H1 (cell line): ENCODE results near the gene KCNC1. TPM values are rescaled to one million over a fixed set of nuclear protein-coding genes. Genes with fewer than 3 reads are reported as not detected.

ENCODE experiments used
- CTCF ChIA-PET: fragments of 300-600 bp; sonication (Branson Sonifier 250); formaldehyde crosslinking; loops from one replicate; lab custom pipeline; 2021; ENCODE audit not compliant: partially characterized antibody; lab: Charles Lee
- POLR2A ChIA-PET: fragments of 300-600 bp; sonication (Branson Sonifier 250); formaldehyde crosslinking; loops from one replicate; lab custom pipeline; 2021; ENCODE audit warnings: inconsistent platforms; ENCODE audit not compliant: partially characterized antibody; lab: Charles Lee
- DNase-seq, 2 experiments: peaks; one replicate each; pipeline versions ENCODE4 v3.0.0 to v3.0.0-alpha.2; 2010 to 2022; ENCODE audit warnings: low spot score in 2 of 2, low read depth in 1 of 2, mixed read lengths in 1 of 2
- FAIRE-seq: peaks from 2 replicates; lab custom pipeline; 2011; peaks lifted over from hg19 to GRCh38; lab: Jason Lieb, UNC
- H2AFZ ChIP-seq: 2 replicates; pipeline ENCODE4 v1.8.1; 2012; ENCODE audit warnings: low read length, inconsistent platforms
- H2AK5ac ChIP-seq: 2 replicates; pipeline ENCODE4 v1.6.1; 2013; ENCODE audit warnings: low read depth, low read length
- H2BK120ac ChIP-seq: replicated peaks from 2 replicates; pipeline ENCODE3; 2013; ENCODE audit warnings: low read depth, low read length, inconsistent platforms
- H2BK12ac ChIP-seq: 2 replicates; pipeline ENCODE4 v1.6.1; 2013; ENCODE audit warnings: low read depth, low read length
- H2BK15ac ChIP-seq: 2 replicates; pipeline ENCODE4 v1.6.1; 2013; ENCODE audit warnings: low read length
- H2BK20ac ChIP-seq: 2 replicates; pipeline ENCODE4 v1.6.1; 2013; ENCODE audit warnings: low read length
- H2BK5ac ChIP-seq: 2 replicates; pipeline ENCODE4 v1.6.1; 2013; ENCODE audit warnings: low read depth, low read length
- H3K14ac ChIP-seq: 2 replicates; pipeline ENCODE4 v1.6.1; 2013; ENCODE audit warnings: inconsistent platforms; ENCODE audit not compliant: insufficient read length
- H3K18ac ChIP-seq: 2 replicates; pipeline ENCODE4 v1.6.1; 2013; ENCODE audit warnings: low read length; ENCODE audit errors: extremely low read depth
- H3K23ac ChIP-seq: 2 replicates; pipeline ENCODE4 v1.6.1; 2013; ENCODE audit warnings: inconsistent platforms; ENCODE audit not compliant: insufficient read length
- H3K23me2 ChIP-seq: 2 replicates; pipeline ENCODE4 v1.6.1; 2013; ENCODE audit warnings: low read depth, low read length
- H3K27ac ChIP-seq: 2 replicates; pipeline ENCODE4 v1.6.1; 2011; ENCODE audit warnings: low read depth, low read length, inconsistent platforms
- H3K27me3 ChIP-seq, 4 experiments: replicated peaks in 1 of 4; 1 replicate in 1 of 4; 2 replicates in 3 of 4; pipeline versions ENCODE4 v1.6.1 to v1.8.1; 2011 to 2013; ENCODE audit warnings: low read length in 3 of 4, mild to moderate bottlenecking in 3 of 4, inconsistent platforms in 2 of 4, mixed read lengths in 2 of 4, moderate library complexity in 1 of 4; ENCODE audit not compliant: control insufficient read depth in 3 of 4, insufficient read depth in 3 of 4; ENCODE audit errors: extremely low read depth in 1 of 4
- H3K36me3 ChIP-seq, 4 experiments: 2 replicates each; pipeline versions ENCODE4 v1.6.1 to v1.8.1; 2011 to 2013; ENCODE audit warnings: mild to moderate bottlenecking in 4 of 4, low read length in 3 of 4, moderate library complexity in 2 of 4, control low read depth in 1 of 4, inconsistent platforms in 1 of 4; ENCODE audit not compliant: insufficient read depth in 4 of 4, control insufficient read depth in 2 of 4
- H3K4ac ChIP-seq: replicated peaks from 2 replicates; pipeline ENCODE3; 2013; ENCODE audit warnings: low read length, low read depth, mixed read lengths, inconsistent platforms; ENCODE audit not compliant: insufficient read length
- H3K4me1 ChIP-seq, 4 experiments: replicated peaks in 1 of 4; 1 replicate in 1 of 4; 2 replicates in 3 of 4; pipeline versions ENCODE4 v1.6.1 to v1.8.1; 2011 to 2013; ENCODE audit warnings: low read length in 3 of 4, inconsistent platforms in 2 of 4, mixed read lengths in 1 of 4; ENCODE audit not compliant: insufficient read depth in 4 of 4, control insufficient read depth in 3 of 4
- H3K4me2 ChIP-seq, 2 experiments: 2 replicates each; pipeline versions ENCODE4 v1.6.1 to v1.8.1; 2011 to 2013; ENCODE audit warnings: low read depth in 2 of 2, low read length in 2 of 2, control low read depth in 1 of 2, inconsistent platforms in 1 of 2, mild to moderate bottlenecking in 1 of 2; ENCODE audit not compliant: insufficient read depth in 1 of 2
- H3K4me3 ChIP-seq, 4 experiments: fragments of 200-600, 300-600 bp in 1 of 4; sonication (generic), shearing (Covaris generic), sonication (Bioruptor Twin) in 1 of 4; 2 replicates each; pipeline versions ENCODE4 v1.5.1 to v1.8.1; 2011 to 2016; ENCODE audit warnings: low read length in 4 of 4, low read depth in 3 of 4, control low read depth in 2 of 4, inconsistent platforms in 2 of 4, mild to moderate bottlenecking in 2 of 4, mixed read lengths in 1 of 4, moderate library complexity in 1 of 4; ENCODE audit not compliant: insufficient read depth in 2 of 4; ENCODE audit errors: extremely low read depth in 1 of 4
- H3K56ac ChIP-seq: replicated peaks from 2 replicates; pipeline ENCODE3; 2013; ENCODE audit warnings: low read depth, mild to moderate bottlenecking, mixed read lengths, low read length, inconsistent platforms; ENCODE audit not compliant: insufficient read length
- H3K79me1 ChIP-seq: 2 replicates; pipeline ENCODE4 v1.6.1; 2013; ENCODE audit warnings: low read depth, low read length, control low read depth
- H3K79me2 ChIP-seq, 2 experiments: 2 replicates each; pipeline versions ENCODE4 v1.6.1 to v1.8.1; 2012 to 2013; ENCODE audit warnings: low read length in 2 of 2, mild to moderate bottlenecking in 2 of 2, inconsistent platforms in 1 of 2; ENCODE audit not compliant: insufficient read depth in 2 of 2, control insufficient read depth in 1 of 2
- H3K9ac ChIP-seq, 4 experiments: replicated peaks in 1 of 4; 1 replicate in 1 of 4; 2 replicates in 3 of 4; pipeline versions ENCODE4 v1.6.1 to v1.8.1; 2011 to 2013; ENCODE audit warnings: low read depth in 3 of 4, low read length in 3 of 4, control low read depth in 2 of 4, mild to moderate bottlenecking in 2 of 4, moderate library complexity in 2 of 4, inconsistent platforms in 1 of 4; ENCODE audit errors: extremely low read depth in 1 of 4
- H3K9me3 ChIP-seq, 2 experiments: 2 replicates each; pipeline versions ENCODE4 v1.6.1 to v1.8.1; 2012 to 2013; ENCODE audit warnings: mild to moderate bottlenecking in 2 of 2, moderate library complexity in 2 of 2, control low read depth in 1 of 2, inconsistent platforms in 1 of 2, low read depth in 1 of 2, low read length in 1 of 2, mixed read lengths in 1 of 2; ENCODE audit not compliant: insufficient read depth in 2 of 2
- H4K20me1 ChIP-seq, 2 experiments: replicated peaks in 1 of 2; 2 replicates each; pipeline versions ENCODE3 to v1.8.1; 2011 to 2013; ENCODE audit warnings: inconsistent platforms in 2 of 2, low read length in 2 of 2, mild to moderate bottlenecking in 1 of 2; ENCODE audit not compliant: insufficient read depth in 2 of 2, control insufficient read depth in 1 of 2
- H4K5ac ChIP-seq: 2 replicates; pipeline ENCODE4 v1.6.1; 2013; ENCODE audit warnings: low read length, low read depth, mixed read lengths, inconsistent platforms; ENCODE audit not compliant: insufficient read length
- H4K8ac ChIP-seq: 2 replicates; pipeline ENCODE4 v1.8.0; 2013; ENCODE audit warnings: mild to moderate bottlenecking, moderate library complexity, low read length, inconsistent platforms; ENCODE audit not compliant: insufficient read depth; ENCODE audit errors: extremely low read depth
- H4K91ac ChIP-seq: replicated peaks from 2 replicates; pipeline ENCODE3; 2013; ENCODE audit warnings: low read length, mixed read lengths, inconsistent platforms; ENCODE audit not compliant: insufficient read length
- ATF2 ChIP-seq: IDR thresholded peaks from 2 replicates; pipeline ENCODE4 v1.6.1; 2012; ENCODE audit warnings: low read length, inconsistent platforms
- ATF3 ChIP-seq: IDR thresholded peaks from 2 replicates; pipeline ENCODE4 v1.6.1; 2011; ENCODE audit warnings: low read depth, mild to moderate bottlenecking, low read length; ENCODE audit not compliant: insufficient read depth
- BRCA1 ChIP-seq: IDR thresholded peaks from 2 replicates; pipeline ENCODE4 v1.6.1; 2012; ENCODE audit warnings: low read depth, low read length, improper control_type of control experiment
- CEBPB ChIP-seq: IDR thresholded peaks from 2 replicates; pipeline ENCODE4 v1.6.1; 2012; ENCODE audit warnings: low read depth, low read length
- EGR1 ChIP-seq: IDR thresholded peaks from 2 replicates; pipeline ENCODE4 v1.6.1; 2011; ENCODE audit warnings: low read depth, low read length, borderline replicate concordance
- JUN ChIP-seq: IDR thresholded peaks from 2 replicates; pipeline ENCODE4 v1.6.1; 2011; ENCODE audit warnings: low read depth, mild to moderate bottlenecking, improper control_type of control experiment, low read length
- RXRA ChIP-seq: IDR thresholded peaks from 2 replicates; pipeline ENCODE4 v1.6.1; 2011; ENCODE audit warnings: low read depth, mild to moderate bottlenecking, low read length, moderate library complexity; ENCODE audit not compliant: insufficient read depth
- SIN3A ChIP-seq, 2 experiments: IDR thresholded peaks in 1 of 2; conservative IDR thresholded peaks in 1 of 2; 2 replicates each; pipeline ENCODE4 v1.6.1; 2011 to 2012; ENCODE audit warnings: low read length in 2 of 2, improper control_type of control experiment in 1 of 2, low read depth in 1 of 2, mild to moderate bottlenecking in 1 of 2
- SIRT6 ChIP-seq: IDR thresholded peaks from one replicate; pipeline ENCODE4 v1.7.1; 2012; ENCODE audit warnings: low read length, inconsistent platforms
- SIX5 ChIP-seq: IDR thresholded peaks from 2 replicates; pipeline ENCODE4 v1.6.1; 2011; ENCODE audit warnings: mild to moderate bottlenecking, low read depth, low read length
- SP4 ChIP-seq: IDR thresholded peaks from 2 replicates; pipeline ENCODE4 v1.6.1; 2012; ENCODE audit warnings: low read length, inconsistent platforms
- SRF ChIP-seq: IDR thresholded peaks from 2 replicates; pipeline ENCODE4 v1.6.1; 2011; ENCODE audit warnings: mild to moderate bottlenecking, low read depth, low read length, moderate library complexity
- TAF1 ChIP-seq: IDR thresholded peaks from 2 replicates; pipeline ENCODE4 v1.6.1; 2011; ENCODE audit warnings: mild to moderate bottlenecking, low read depth, low read length
- TBP ChIP-seq: IDR thresholded peaks from 2 replicates; pipeline ENCODE4 v1.6.1; 2011; ENCODE audit warnings: low read depth, low read length, improper control_type of control experiment
- WGBS, 2 experiments: shearing (Covaris generic) in 1 of 2; methylation state at CpG; one replicate each; pipeline versions ENCODE4 v1.1.6 to v1.1.7; 2013 to 2015; ENCODE audit warnings: low lambda C conversion rate in 2 of 2, mixed read lengths in 2 of 2, inconsistent platforms in 1 of 2, low coverage in 1 of 2, missing lambda C conversion rate in 1 of 2; ENCODE audit not compliant: insufficient replicate concordance in 2 of 2, insufficient coverage in 1 of 2, insufficient read length in 1 of 2; ENCODE audit errors: extremely low coverage in 1 of 2, missing lambda C conversion rate in 1 of 2; 5-methylcytosine and 5-hydroxymethylcytosine counted together
- polyA plus RNA-seq, 7 experiments: library from polyadenylated mRNA; depleted of rRNA in 3 of 7; stranded (reverse) in 5 of 7; unstranded in 2 of 7; fragments of >200 nt in 5 of 7; fragments of 200-250 nt in 2 of 7; gene quantifications; 1 replicate in 5 of 7; 2 replicates in 1 of 7; 4 replicates in 1 of 7; pipeline versions ENCODE4 v1.2.1 to v1.2.3, GENCODE V29; 2011 to 2013; ENCODE audit warnings: missing spikeins in 2 of 7, mixed read lengths in 2 of 7
- total RNA-seq: library from RNA; stranded (reverse); fragmentation: NEBNext Ultra II Directional; extraction: Animal tissue kit (Norgen Biotek cat#: 25700); gene quantifications from 2 replicates; pipeline ENCODE4 v1.2.1, GENCODE V29; 2021

KCNC1 gene
- total and polyA plus RNA-seq, 2 of the 8 experiments (the other 6 are each of a cell fraction or from before 2014, with no cell fraction given): 0.11 to 0.26 TPM

- Histone ChIP-seq H3K4ac (no peak overlapping the region), H2AK5ac (no peak overlapping the region), H3K4me1 (no peaks in the 10 kb centered on the region), H2BK12ac (no peak overlapping the region), H4K8ac (no peak overlapping the region), H3K36me3 (no peaks in the 10 kb centered on the region), H2BK5ac (no peak overlapping the region), H3K23ac (no peak overlapping the region), H2BK120ac (no peak overlapping the region), H3K9ac (no peak overlapping the region), H3K4me2 (no peak overlapping the region), H4K20me1 (no peaks in the 10 kb centered on the region), H3K79me2 (no peaks in the 10 kb centered on the region), H3K23me2 (no peaks in the 10 kb centered on the region), H3K79me1 (no peaks in the 10 kb centered on the region), H3K18ac (no peak overlapping the region), H3K27me3 (no peaks in the 10 kb centered on the region), H3K14ac (no peak overlapping the region), H4K91ac (no peak overlapping the region), H3K27ac (no peak overlapping the region), H2AFZ (no peak overlapping the region), H4K5ac (no peak overlapping the region), H3K9me3 (no peaks in the 10 kb centered on the region), H2BK15ac (no peak overlapping the region), H3K4me3 (no peak overlapping the region), H2BK20ac (no peak overlapping the region), H3K56ac (no peak overlapping the region)
- FAIRE-seq: no peak
- POLR2A ChIA-PET: no interaction called here
- WGBS, 2 experiments: 86% methylated on average over 2 of the region's 2 CpGs; no CpG with 5 or more reads in 1 of the 2 experiments
- CTCF ChIA-PET: interaction anchor here (1.0 to 3.3 kb wide), 7 partner anchors 7 to 228 kb away, joined by 4 to 23 read pairs (median 10); no protein-coding TSS in a partner anchor
- DNase-seq: no peak
- no peak for TF ChIP-seq ATF2
- TF ChIP-seq SIRT6: no peak
- TF ChIP-seq TBP: no peak
- no peak for TF ChIP-seq JUN
- TF ChIP-seq ATF3: no peak
- no peak for TF ChIP-seq EGR1
- TF ChIP-seq SP4: no peak
- no peak for TF ChIP-seq CEBPB
- TF ChIP-seq BRCA1: no peak
- TF ChIP-seq TAF1: no peak
- TF ChIP-seq SIN3A (conservative IDR thresholded peaks at IDR 0.05 in 1 of 2, IDR thresholded peaks at IDR 0.05 in 1 of 2; ENCODE audit: low read depth in 1 of 2, low read length in 2 of 2): no peak
- TF ChIP-seq SIX5: no peak
- no peak for TF ChIP-seq SRF
- TF ChIP-seq RXRA: no peak
Measured at GRCh38 chr11:17750801-17751165, 16.2 kb downstream of the KCNC1 start.
